K562 (cell line): ENCODE data around the gene ARHGAP10. TPM values are rescaled to one million over a fixed set of nuclear protein-coding genes. Genes with fewer than 3 reads are reported as not detected.

Experiments used
- ATAC-seq: fragments of 200-7000 bp; cut with Tn5 transposase; 3 replicates; pipeline ENCODE4 v1.9.1; 2020; ENCODE audit warnings: moderate library complexity
- BruUV-seq: library from RNA; stranded (reverse); fragments of 400-500 nt; replicated peaks from 2 replicates; lab custom pipeline; 2021; lab: Mats Ljungman, UMichigan
- CTCF ChIA-PET: fragments of 300-600 bp; formaldehyde crosslinking; extraction: SDS; loops from one replicate; lab custom pipeline; 2021; ENCODE audit warnings: low intra/inter-chr PET ratio; lab: Yijun Ruan, JAX
- POLR2A ChIA-PET: fragments of 300-600, 350-650 bp; sonication (Branson Sonifier 250); formaldehyde crosslinking; extraction: SDS; loops from one replicate; lab custom pipeline; 2021; ENCODE audit warnings: antibody characterized with exemption, inconsistent platforms; lab: Yijun Ruan, JAX
- DNase-seq, 4 experiments: peaks; one replicate each; pipeline versions ENCODE4 v3.0.0 to v3.0.0-alpha.2; 2011 to 2018; ENCODE audit warnings: low spot score in 3 of 4, mixed read lengths in 3 of 4; ENCODE audit errors: extremely low read depth in 1 of 4
- FAIRE-seq: peaks from 2 replicates; lab custom pipeline; 2011; peaks lifted over from hg19 to GRCh38; lab: Jason Lieb, UNC
- H2AFZ ChIP-seq: 2 replicates; pipeline ENCODE4 v1.6.0; 2011; ENCODE audit warnings: low read depth, low read length, control low read depth, inconsistent platforms
- H3K27ac ChIP-seq: fragments of 200-600 bp; 3 replicates; pipeline ENCODE4 v1.8.0; 2011; ENCODE audit warnings: low read depth, mild to moderate bottlenecking, control low read depth, inconsistent platforms, low read length, moderate library complexity, mixed read lengths; ENCODE audit errors: extremely low read depth
- H3K27me3 ChIP-seq, 2 experiments: fragments of 300-600 bp in 1 of 2; 2 replicates in 1 of 2; 3 replicates in 1 of 2; pipeline versions ENCODE4 v1.6.0 to v1.8.0; 2011; ENCODE audit warnings: inconsistent platforms in 2 of 2, low read length in 2 of 2, mild to moderate bottlenecking in 1 of 2, mixed read lengths in 1 of 2, moderate library complexity in 1 of 2; ENCODE audit not compliant: control insufficient read depth in 2 of 2, insufficient read depth in 2 of 2
- H3K36me3 ChIP-seq: fragments of 300-600 bp; 3 replicates; pipeline ENCODE4 v1.8.0; 2011; ENCODE audit warnings: mild to moderate bottlenecking, low read length, inconsistent platforms; ENCODE audit not compliant: control insufficient read depth, insufficient read depth
- H3K4me1 ChIP-seq, 2 experiments: fragments of 200-600 bp in 1 of 2; replicated peaks in 1 of 2; 2 replicates in 1 of 2; 3 replicates in 1 of 2; pipeline versions ENCODE4 v1.5.1 to v1.8.0; 2011; ENCODE audit warnings: inconsistent platforms in 2 of 2, low read length in 2 of 2, mild to moderate bottlenecking in 1 of 2, mixed read lengths in 1 of 2, moderate library complexity in 1 of 2; ENCODE audit not compliant: control insufficient read depth in 2 of 2, insufficient read depth in 2 of 2
- H3K4me2 ChIP-seq: 2 replicates; pipeline ENCODE4 v1.6.1; 2011; ENCODE audit warnings: low read length, control low read depth, inconsistent platforms, mixed read lengths; ENCODE audit not compliant: insufficient read depth
- H3K4me3 ChIP-seq: fragments of 200-600 bp; sonication (generic), shearing (Covaris generic); 2 replicates; pipeline ENCODE4 v1.5.1; 2016; ENCODE audit warnings: control low read depth, inconsistent platforms
- H3K79me2 ChIP-seq: fragments of 200-600 bp; 3 replicates; pipeline ENCODE4 v1.8.0; 2011; ENCODE audit warnings: low read length, inconsistent platforms; ENCODE audit not compliant: control insufficient read depth, insufficient read depth
- H3K9ac ChIP-seq, 2 experiments: 2 replicates each; pipeline versions ENCODE4 v1.6.0 to v1.6.1; 2011; ENCODE audit warnings: low read depth in 2 of 2, low read length in 2 of 2, control low read depth in 1 of 2, inconsistent platforms in 1 of 2, mild to moderate bottlenecking in 1 of 2, mixed read lengths in 1 of 2; ENCODE audit not compliant: insufficient read depth in 1 of 2
- H3K9me1 ChIP-seq: one replicate; pipeline ENCODE4 v1.6.0; 2011; ENCODE audit warnings: inconsistent platforms, mild to moderate bottlenecking, low read length, moderate library complexity; ENCODE audit not compliant: control insufficient read depth, insufficient read depth
- H3K9me3 ChIP-seq: replicated peaks from 2 replicates; pipeline ENCODE4 v1.5.1; 2011; ENCODE audit warnings: low read depth, low read length, inconsistent platforms; ENCODE audit not compliant: control insufficient read depth, insufficient read depth
- H4K20me1 ChIP-seq: replicated peaks from 2 replicates; pipeline ENCODE4 v1.6.1; 2011; ENCODE audit warnings: low read length, inconsistent platforms, mixed read lengths; ENCODE audit not compliant: control insufficient read depth, insufficient read depth
- GATAD2B ChIP-seq: fragments of 450-650 bp; IDR thresholded peaks from 2 replicates; pipeline ENCODE4 v1.6.1; 2017; ENCODE audit warnings: mild to moderate bottlenecking, borderline replicate concordance
- NONO ChIP-seq, 2 experiments: fragments of 200-400 bp in 1 of 2; fragments of 450-650 bp in 1 of 2; formaldehyde crosslinking in 1 of 2; IDR thresholded peaks; 2 replicates each; pipeline ENCODE4 v1.6.1; 2017; ENCODE audit warnings: low read depth in 2 of 2, mild to moderate bottlenecking in 2 of 2, moderate library complexity in 2 of 2, low read length in 1 of 2
- WGBS: fragments of 100-300 bp; shearing (Covaris generic); methylation state at CpG from one replicate; pipeline ENCODE4 v1.1.6; 2016; ENCODE audit warnings: low coverage, mixed read lengths; ENCODE audit not compliant: insufficient coverage; ENCODE audit errors: missing lambda C conversion rate; 5-methylcytosine and 5-hydroxymethylcytosine counted together
- in situ Hi-C: fragments of 300-500 bp; cut with MboI; formaldehyde crosslinking; loops from 4 replicates; pipeline ENCODE4 v1.15.0; 2018; ENCODE audit warnings: inconsistent platforms, mixed read lengths
- intact Hi-C: fragments of 100-400 bp; cut with micrococcal nuclease; formaldehyde crosslinking; loops from 2 replicates; pipeline ENCODE4 v1.14.2; 2022
- polyA plus RNA-seq, 8 experiments: library from polyadenylated mRNA; depleted of rRNA in 4 of 8; stranded (reverse) in 5 of 8; unstranded in 3 of 8; fragments of >200 nt; fragmentation: Nextera tagmentation in 2 of 8; fragmentation: Illumina TruSeq in 1 of 8; extraction: Ambion mirVana in 2 of 8; extraction: Trizol in 1 of 8; gene quantifications; 2 replicates each; pipeline versions ENCODE4 v1.2.1 to v1.2.3, GENCODE V29; 2011 to 2014; ENCODE audit warnings: inconsistent platforms in 1 of 8, missing spikeins in 1 of 8
- total RNA-seq, 7 experiments: library from RNA; depleted of rRNA in 6 of 7; stranded (reverse); fragments of >200 nt in 6 of 7; fragmentation: Illumina TruSeq in 2 of 7; extraction: Trizol in 2 of 7; gene quantifications; 2 replicates each; pipeline versions ENCODE4 v1.2.1 to v1.2.3, GENCODE V29; 2011 to 2021; ENCODE audit warnings: low replicate concordance in 1 of 7
- TF ChIP-seq, protein P1 (sequence below): fragments of 450-650 bp; formaldehyde crosslinking; conservative IDR thresholded peaks from 2 replicates; pipeline ENCODE4 v1.4.0; 2022; ENCODE audit warnings: mild to moderate bottlenecking, missing genetic modification characterization

The ARHGAP10 gene
- total and polyA plus RNA-seq, 9 of the 15 experiments (the other 6 are each of a cell fraction or from before 2014, with no cell fraction given), result 0.03 to 0.22 (median 0.06) TPM; not detected in 3

DNA sequence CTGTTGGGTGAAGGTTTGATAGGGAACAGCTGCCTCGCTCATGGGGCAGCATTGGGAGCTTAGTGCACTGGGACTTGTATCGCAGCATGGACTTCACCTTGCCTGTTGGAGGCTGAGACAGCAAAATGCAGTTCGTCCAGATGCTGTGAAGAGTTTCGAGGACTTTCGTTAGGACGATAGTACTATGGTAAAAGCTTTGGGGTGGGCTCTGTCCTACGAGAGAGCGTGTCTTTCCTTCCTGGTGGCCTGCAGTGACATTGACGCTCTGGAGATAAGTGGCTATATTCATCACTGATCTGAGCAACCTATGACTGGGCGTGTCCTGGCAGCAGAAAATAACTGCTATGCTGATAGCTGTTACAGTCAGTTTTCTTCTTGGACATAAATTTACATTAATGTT, 44.8 kb downstream of the ARHGAP10 start:
- no peaks in the 10 kb centered on the region for H3K79me2 ChIP-seq
- DNase-seq (no peak), FAIRE-seq (no peak), ATAC-seq (no peak; the same call in 2 of the 3 replicates)
- 3% methylated on average over 10 of the region's 10 CpGs for WGBS
- no peak for TF ChIP-seq GATAD2B
- TF ChIP-seq NONO (IDR thresholded peaks at IDR 0.05; ENCODE audit: low read depth in 2 of 2, low read length in 1 of 2), result no peak
- TF ChIP-seq, protein P1, sequence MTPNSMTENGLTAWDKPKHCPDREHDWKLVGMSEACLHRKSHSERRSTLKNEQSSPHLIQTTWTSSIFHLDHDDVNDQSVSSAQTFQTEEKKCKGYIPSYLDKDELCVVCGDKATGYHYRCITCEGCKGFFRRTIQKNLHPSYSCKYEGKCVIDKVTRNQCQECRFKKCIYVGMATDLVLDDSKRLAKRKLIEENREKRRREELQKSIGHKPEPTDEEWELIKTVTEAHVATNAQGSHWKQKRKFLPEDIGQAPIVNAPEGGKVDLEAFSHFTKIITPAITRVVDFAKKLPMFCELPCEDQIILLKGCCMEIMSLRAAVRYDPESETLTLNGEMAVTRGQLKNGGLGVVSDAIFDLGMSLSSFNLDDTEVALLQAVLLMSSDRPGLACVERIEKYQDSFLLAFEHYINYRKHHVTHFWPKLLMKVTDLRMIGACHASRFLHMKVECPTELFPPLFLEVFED, result no peak
- no peak overlapping the region for H3K27ac ChIP-seq
- H3K4me3 ChIP-seq, result no peak overlapping the region
- no peaks in the 10 kb centered on the region; a peak in 1 of 5 replicates for H3K4me1 ChIP-seq
- H3K9me1 ChIP-seq, result no peaks in the 10 kb centered on the region
- POLR2A ChIA-PET, result no interaction called here
- peaks cover 0 to 23% of the 10 kb centered on the region in 2 experiments; a peak in 3 of 5 replicates for H3K27me3 ChIP-seq
- no peaks in the 10 kb centered on the region for H3K9me3 ChIP-seq
- no peaks in the 10 kb centered on the region for H3K36me3 ChIP-seq
- CTCF ChIA-PET, result no interaction called here
- H3K9ac ChIP-seq, result no peak overlapping the region
- no peaks in the 10 kb centered on the region for H4K20me1 ChIP-seq
- H2AFZ ChIP-seq, result no peak overlapping the region
- in situ Hi-C loops, result no loop called here
- intact Hi-C loops, result no loop called here
- no peak overlapping the region for H3K4me2 ChIP-seq
- BruUV-seq, result no TSS peak
